Measurements from ENCODE around the gene ANO4.

The ANO4 gene

GRCh38 chr12:101021442-101021841, 226.9 kb downstream of the ANO4 start:
- no peak for TF ChIP-seq CTCF (IDR thresholded peaks at IDR 0.05)

- TF ChIP-seq CTCF (IDR thresholded peaks at IDR 0.05): no peak
Observed at GRCh38 chr12:101021911-101022388, 227.4 kb downstream of the ANO4 start.

- no peak for TF ChIP-seq CTCF (IDR thresholded peaks at IDR 0.05)
Observed at GRCh38 chr12:101027200-101027599, 232.6 kb downstream of the ANO4 start.

- TF ChIP-seq CTCF (IDR thresholded peaks at IDR 0.05): no peak
Observed at GRCh38 chr12:101027816-101028215, 233.2 kb downstream of the ANO4 start.

GRCh38 chr12:101038289-101038871, 243.8 kb downstream of the ANO4 start:
- TF ChIP-seq CTCF (IDR thresholded peaks at IDR 0.05): no peak

GRCh38 chr12:101039848-101040531, 245.4 kb downstream of the ANO4 start:
- TF ChIP-seq CTCF (IDR thresholded peaks at IDR 0.05): no peak

- TF ChIP-seq CTCF (IDR thresholded peaks at IDR 0.05): no peak
Observed at GRCh38 chr12:101040936-101041335, 246.4 kb downstream of the ANO4 start.

Measured in LNCAP (cell line).